Stimulated activated CD4-positive, alpha-beta T cell treated with anti-CD3 and anti-CD28 coated beads, TNF-alpha, amount 100 ng/mL, for 48 hours (primary cell): Measurements from ENCODE around the gene SEC63.
"Not testable (repeated sequence)": the region's sequence is repeated elsewhere in the genome, so short reads cannot be mapped to it uniquely, and the experiment has no call there.

Source experiments
- DNase-seq, 3 donors: peaks; one replicate each; pipeline ENCODE4 v3.0.0-alpha.2; 2020; ENCODE audit warnings: low read depth in 3 of 3

The SEC63 gene

GRCh38 chr6:107862383-107862782 is 95.6 kb downstream of the SEC63 start:
- no peak for DNase-seq

- not testable (repeated sequence) for DNase-seq
Measured at GRCh38 chr6:107860963-107861362, 97.0 kb downstream of the SEC63 start.

- not testable (repeated sequence) for DNase-seq
Measured at GRCh38 chr6:107860144-107860543, 97.9 kb downstream of the SEC63 start.

GRCh38 chr6:107853230-107853629 is 104.8 kb downstream of the SEC63 start:
- DNase-seq = no peak

- DNase-seq = no peak
Measured at GRCh38 chr6:107849325-107849724, 108.7 kb downstream of the SEC63 start.

- DNase-seq = peak; percentile 62 to 74 (median 72)
Measured at GRCh38 chr6:107847844-107848802, 109.9 kb downstream of the SEC63 start.

GRCh38 chr6:107846262-107846795 is 111.7 kb downstream of the SEC63 start:
- DNase-seq = no peak

- DNase-seq = no peak
Measured at GRCh38 chr6:107845777-107846176, 112.2 kb downstream of the SEC63 start.

- no peak for DNase-seq
Measured at GRCh38 chr6:107843400-107843799, 114.6 kb downstream of the SEC63 start.

- DNase-seq = no peak
Measured at GRCh38 chr6:107841275-107841670, 116.7 kb downstream of the SEC63 start.

GRCh38 chr6:107840636-107841274 is 117.3 kb downstream of the SEC63 start:
- DNase-seq = no peak

- DNase-seq = no peak
Measured at GRCh38 chr6:107833136-107833535, 124.9 kb downstream of the SEC63 start.

GRCh38 chr6:107832151-107833056 is 125.6 kb downstream of the SEC63 start:
- DNase-seq = no peak

GRCh38 chr6:107830060-107830459 is 127.9 kb downstream of the SEC63 start:
- DNase-seq = no peak

GRCh38 chr6:107827541-107827940 is 130.5 kb downstream of the SEC63 start:
- DNase-seq = no peak

GRCh38 chr6:107823047-107823557 is 134.9 kb downstream of the SEC63 start:
- peak in 1 of 3 donors; percentile 50 for DNase-seq

- DNase-seq = no peak
Measured at GRCh38 chr6:107822176-107823046, 135.6 kb downstream of the SEC63 start.

- no peak for DNase-seq
Measured at GRCh38 chr6:107821591-107821990, 136.4 kb downstream of the SEC63 start.

- DNase-seq = no peak
Measured at GRCh38 chr6:107820338-107821261, 137.4 kb downstream of the SEC63 start.
